NCI-H1694 treated with DMSO at 0.1 percent for 48 hours (cell line): ENCODE data around the gene PTPRM.
"Not testable (repeated sequence)": the region's sequence is repeated elsewhere in the genome, so short reads cannot be mapped to it uniquely, and the experiment has no call there.

ENCODE experiments used
- DNase-seq: peaks from one replicate; lab custom pipeline; 2025; lab: John Stamatoyannopoulos, UW

Gene PTPRM

GRCh38 chr18:8050616-8051329 is 483.7 kb downstream of the PTPRM start:
- no peak for DNase-seq

- no peak for DNase-seq
Observed at GRCh38 chr18:8051453-8051852, 484.3 kb downstream of the PTPRM start.

- no peak for DNase-seq
Observed at GRCh38 chr18:8052237-8052701, 485.2 kb downstream of the PTPRM start.

GRCh38 chr18:8056723-8057122 is 489.6 kb downstream of the PTPRM start:
- DNase-seq, result no peak

- not testable (repeated sequence) for DNase-seq
Observed at GRCh38 chr18:8063152-8063551, 496.0 kb downstream of the PTPRM start.

GRCh38 chr18:8063733-8064132 is 496.6 kb downstream of the PTPRM start:
- DNase-seq, result no peak

GRCh38 chr18:8065284-8065683 is 498.2 kb downstream of the PTPRM start:
- no peak for DNase-seq

- no peak for DNase-seq
Observed at GRCh38 chr18:8065773-8066172, 498.7 kb downstream of the PTPRM start.

GRCh38 chr18:8069708-8070107 is 502.6 kb downstream of the PTPRM start:
- no peak for DNase-seq

GRCh38 chr18:8073167-8073566 is 506.1 kb downstream of the PTPRM start:
- no peak for DNase-seq

GRCh38 chr18:8080092-8080491 is 513.0 kb downstream of the PTPRM start:
- DNase-seq, result no peak

GRCh38 chr18:8081267-8081666 is 514.2 kb downstream of the PTPRM start:
- no peak for DNase-seq

GRCh38 chr18:8081872-8082553 is 514.9 kb downstream of the PTPRM start:
- no peak for DNase-seq

- no peak for DNase-seq
Observed at GRCh38 chr18:8084160-8084559, 517.0 kb downstream of the PTPRM start.

- no peak for DNase-seq
Observed at GRCh38 chr18:8088626-8089025, 521.5 kb downstream of the PTPRM start.

- DNase-seq, result no peak
Observed at GRCh38 chr18:8091035-8091434, 523.9 kb downstream of the PTPRM start.

- no peak for DNase-seq
Observed at GRCh38 chr18:8095947-8096570, 528.9 kb downstream of the PTPRM start.

- no peak for DNase-seq
Observed at GRCh38 chr18:8097399-8097798, 530.3 kb downstream of the PTPRM start.

GRCh38 chr18:8097927-8098326 is 530.8 kb downstream of the PTPRM start:
- DNase-seq, result no peak

- no peak for DNase-seq
Observed at GRCh38 chr18:8106603-8107002, 539.5 kb downstream of the PTPRM start.

- DNase-seq, result no peak
Observed at GRCh38 chr18:8107426-8107825, 540.3 kb downstream of the PTPRM start.

- DNase-seq, result no peak
Observed at GRCh38 chr18:8114480-8114879, 547.4 kb downstream of the PTPRM start.

- no peak for DNase-seq
Observed at GRCh38 chr18:8116341-8117005, 549.4 kb downstream of the PTPRM start.
